Sigmoid colon (tissue), 4 donors: Measurements from ENCODE around the gene RAC2.

Source experiments
- CTCF ChIP-seq, 4 experiments: fragments of 450-650 bp in 3 of 4; fragments of 200-600 bp in 1 of 4; IDR thresholded peaks; one replicate each; pipeline ENCODE4 v1.5.1; 2016 to 2019; ENCODE audit warnings: antibody characterized with exemption in 4 of 4, mild to moderate bottlenecking in 3 of 4, moderate library complexity in 2 of 4
- EP300 ChIP-seq, 4 donors: sonication (generic); formaldehyde crosslinking; IDR thresholded peaks; one replicate each; pipeline ENCODE4 v1.6.1; 2017; ENCODE audit warnings: antibody characterized with exemption in 4 of 4
- POLR2A ChIP-seq, 2 donors: fragments of 450-650 bp; IDR thresholded peaks; one replicate each; pipeline ENCODE4 v1.6.1; 2016; ENCODE audit warnings: antibody characterized with exemption in 2 of 2, mild to moderate bottlenecking in 2 of 2, moderate library complexity in 2 of 2

GRCh38 chr22:37222440-37222971 is 21.6 kb downstream of the RAC2 start:
- TF ChIP-seq CTCF (IDR thresholded peaks at IDR 0.05) (no peak), EP300 (IDR thresholded peaks at IDR 0.05) (no peak), POLR2A (IDR thresholded peaks at IDR 0.05) (no peak)
